Chondrocyte (in vitro differentiated cells): ENCODE measurements around the gene USF2. TPM values are rescaled to one million over a fixed set of nuclear protein-coding genes. Genes with fewer than 3 reads are reported as not detected.
"Not testable (repeated sequence)": the region's sequence is repeated elsewhere in the genome, so short reads cannot be mapped to it uniquely, and the experiment has no call there.

Experiments used
- DNase-seq: peaks from one replicate; pipeline ENCODE4 v3.0.0; 2021; ENCODE audit warnings: mixed read lengths, low spot score
- H3K27ac Mint-ChIP-seq: one replicate; pipeline ENCODE4 v1.8.0; 2021; ENCODE audit warnings: mild to moderate bottlenecking, moderate library complexity, mixed read lengths; ENCODE audit not compliant: unreplicated experiment
- H3K27me3 Mint-ChIP-seq: 2 replicates; pipeline ENCODE4 v1.8.0; 2021; ENCODE audit warnings: low read depth, mixed read lengths
- H3K36me3 Mint-ChIP-seq: 2 replicates; pipeline ENCODE4 v1.8.0; 2021; ENCODE audit warnings: low read depth, mixed read lengths
- H3K4me1 Mint-ChIP-seq: 2 replicates; pipeline ENCODE4 v1.8.0; 2021; ENCODE audit warnings: low read depth, mild to moderate bottlenecking, mixed read lengths
- H3K4me3 Mint-ChIP-seq: one replicate; pipeline ENCODE4 v1.8.0; 2021; ENCODE audit warnings: mild to moderate bottlenecking, moderate library complexity, mixed read lengths; ENCODE audit not compliant: unreplicated experiment
- H3K9me3 Mint-ChIP-seq: 2 replicates; pipeline ENCODE4 v1.8.0; 2021; ENCODE audit warnings: low read depth, mixed read lengths
- long read RNA-seq: library from polyadenylated mRNA; stranded (forward); transcript quantifications from one replicate; pipeline ENCODE4 v2.0.0, GENCODE V29; 2021
- total RNA-seq: library from RNA; stranded (reverse); gene quantifications from 3 replicates; pipeline ENCODE4 v1.2.1, GENCODE V29; 2021
- TF ChIP-seq, protein P1 (sequence below): fragments of 200-600 bp; sonication (generic); IDR thresholded peaks from 2 replicates; pipeline ENCODE4 v1.5.0; 2021; ENCODE audit warnings: antibody characterized with exemption, mild to moderate bottlenecking, moderate library complexity

USF2 gene
- total RNA-seq = 86.1 to 101 TPM (median 86.3 TPM) in 3 replicates
- long read RNA-seq, transcript USF2-201 (10 exons, 1,634 nt) = major isoform, 6 of 15 reads
- long read RNA-seq, partial matches to known transcripts = 1 of 15 reads
- long read RNA-seq, other reads (novel, unspliced or antisense) = 4 of 15 reads

DNA sequence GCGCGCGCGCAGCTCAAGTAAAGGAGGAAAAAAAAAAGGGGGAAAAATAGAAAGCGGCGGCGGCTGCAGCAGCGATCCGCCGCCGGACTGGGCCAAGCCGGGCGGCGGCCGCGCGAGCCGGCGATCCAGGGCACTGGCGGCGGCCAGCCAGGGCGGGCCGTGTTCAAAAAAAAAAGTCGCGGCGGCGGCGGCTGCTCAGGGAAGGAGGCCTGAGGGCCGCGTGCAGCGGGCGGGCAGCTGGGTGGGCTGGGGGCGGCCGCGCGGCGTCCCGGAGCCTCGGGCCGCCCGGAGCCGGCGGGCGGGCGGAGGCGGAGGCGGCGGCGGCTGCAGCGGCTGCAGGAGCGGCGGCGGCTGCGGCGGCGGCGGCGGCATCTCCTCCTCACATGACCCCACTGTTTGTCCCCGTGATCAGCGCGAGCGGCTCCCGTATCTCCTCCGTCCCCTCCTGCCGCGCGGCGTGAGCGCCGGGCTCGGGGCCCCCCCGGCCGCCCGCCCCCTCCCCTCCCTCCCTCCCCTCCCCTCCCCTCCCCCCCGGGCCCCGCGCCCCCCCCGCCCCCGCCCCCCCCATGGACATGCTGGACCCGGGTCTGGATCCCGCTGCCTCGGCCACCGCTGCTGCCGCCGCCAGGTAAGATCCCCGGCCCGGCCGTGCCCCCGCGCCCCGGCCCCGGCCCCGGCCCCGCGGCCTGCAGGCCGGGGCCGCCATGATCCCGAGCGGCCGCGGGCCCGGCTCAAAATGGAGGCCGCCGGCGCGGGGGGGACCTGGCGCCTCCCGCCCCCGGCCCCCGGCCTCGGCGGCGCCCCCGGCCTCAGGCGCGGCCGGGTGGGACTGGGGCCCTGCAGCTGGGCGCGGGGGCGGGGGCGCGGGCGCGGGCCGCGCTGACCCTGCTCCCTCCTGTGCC lies at the start of gene USF2:
USF2 (plus strand) TSS at position 427 of the 902 bp plus-strand sequence; CDS start at position 567, 140 bp downstream.
- DNase-seq = peak; percentile 26
- Mint-ChIP-seq H3K27ac (peak within 1 kb of the TSS; percentile 91), H3K4me1 (peaks cover 8% of the 10 kb centered on the region), H3K9me3 (no peaks in the 10 kb centered on the region), H3K4me3 (peak within 1 kb of the TSS; percentile 96), H3K27me3 (no peaks in the 10 kb centered on the region), H3K36me3 (peaks cover 15% of the 10 kb centered on the region)
- TF ChIP-seq, protein P1, sequence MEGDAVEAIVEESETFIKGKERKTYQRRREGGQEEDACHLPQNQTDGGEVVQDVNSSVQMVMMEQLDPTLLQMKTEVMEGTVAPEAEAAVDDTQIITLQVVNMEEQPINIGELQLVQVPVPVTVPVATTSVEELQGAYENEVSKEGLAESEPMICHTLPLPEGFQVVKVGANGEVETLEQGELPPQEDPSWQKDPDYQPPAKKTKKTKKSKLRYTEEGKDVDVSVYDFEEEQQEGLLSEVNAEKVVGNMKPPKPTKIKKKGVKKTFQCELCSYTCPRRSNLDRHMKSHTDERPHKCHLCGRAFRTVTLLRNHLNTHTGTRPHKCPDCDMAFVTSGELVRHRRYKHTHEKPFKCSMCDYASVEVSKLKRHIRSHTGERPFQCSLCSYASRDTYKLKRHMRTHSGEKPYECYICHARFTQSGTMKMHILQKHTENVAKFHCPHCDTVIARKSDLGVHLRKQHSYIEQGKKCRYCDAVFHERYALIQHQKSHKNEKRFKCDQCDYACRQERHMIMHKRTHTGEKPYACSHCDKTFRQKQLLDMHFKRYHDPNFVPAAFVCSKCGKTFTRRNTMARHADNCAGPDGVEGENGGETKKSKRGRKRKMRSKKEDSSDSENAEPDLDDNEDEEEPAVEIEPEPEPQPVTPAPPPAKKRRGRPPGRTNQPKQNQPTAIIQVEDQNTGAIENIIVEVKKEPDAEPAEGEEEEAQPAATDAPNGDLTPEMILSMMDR = no peak

GRCh38 chr19:35219008-35219407 lies 49.8 kb upstream of the USF2 start:
- no peaks in the 10 kb centered on the region for H3K36me3 Mint-ChIP-seq

GRCh38 chr19:35220315-35220921 lies 48.3 kb upstream of the USF2 start:
- Mint-ChIP-seq H3K36me3 (no peaks in the 10 kb centered on the region), H3K27me3 (no peaks in the 10 kb centered on the region), H3K27ac (no peak overlapping the region), H3K9me3 (peaks cover 2% of the 10 kb centered on the region), H3K4me1 (no peaks in the 10 kb centered on the region), H3K4me3 (no peak overlapping the region)
- TF ChIP-seq, protein P1 = no peak
- DNase-seq = no peak

More at GRCh38 chr19:35219008-35219407, 49.8 kb upstream of the USF2 start:
- peaks cover 2% of the 10 kb centered on the region for H3K9me3 Mint-ChIP-seq
- peaks cover 3% of the 10 kb centered on the region for H3K4me1 Mint-ChIP-seq
- H3K4me3 Mint-ChIP-seq = no peak overlapping the region
- H3K27me3 Mint-ChIP-seq = no peaks in the 10 kb centered on the region
- TF ChIP-seq, protein P1 = no peak
- H3K27ac Mint-ChIP-seq = no peak overlapping the region
- no peak for DNase-seq

GRCh38 chr19:35220973-35221590 lies 47.7 kb upstream of the USF2 start:
- H3K27me3 Mint-ChIP-seq, H3K36me3 Mint-ChIP-seq, H3K9me3 Mint-ChIP-seq, H3K27ac Mint-ChIP-seq, DNase-seq, H3K4me3 Mint-ChIP-seq, H3K4me1 Mint-ChIP-seq: not testable (repeated sequence)

GRCh38 chr19:35222373-35223015 lies 46.3 kb upstream of the USF2 start:
- Mint-ChIP-seq H3K4me3 (no peak overlapping the region), H3K9me3 (no peaks in the 10 kb centered on the region), H3K4me1 (no peaks in the 10 kb centered on the region), H3K27me3 (peaks cover 9% of the 10 kb centered on the region), H3K36me3 (no peaks in the 10 kb centered on the region), H3K27ac (no peak overlapping the region)
- no peak for DNase-seq
- TF ChIP-seq, protein P1 = no peak
